ENCODE results near the gene DACH1.

The DACH1 gene

GRCh38 chr13:71864094-71864985 is 2.7 kb downstream of the DACH1 start:
- peaks cover 5% of the 10 kb centered on the region for H3K4me1 Mint-ChIP-seq
- H3K27ac Mint-ChIP-seq (ENCODE audit: low read depth) = no peak overlapping the region
- H3K4me3 Mint-ChIP-seq = peak overlapping the region; percentile 72
- peak; percentile 42 for ATAC-seq (replicated peaks; ENCODE audit: extremely low read depth, poor library complexity, severe bottlenecking)
- H3K27me3 Mint-ChIP-seq = peaks cover 39% of the 10 kb centered on the region
- peaks cover 5% of the 10 kb centered on the region for H3K9me3 Mint-ChIP-seq
- no peak for DNase-seq (ENCODE audit: low spot score in 2 of 2)
- peaks cover 3% of the 10 kb centered on the region for H3K36me3 Mint-ChIP-seq (ENCODE audit: insufficient read depth)

DNA sequence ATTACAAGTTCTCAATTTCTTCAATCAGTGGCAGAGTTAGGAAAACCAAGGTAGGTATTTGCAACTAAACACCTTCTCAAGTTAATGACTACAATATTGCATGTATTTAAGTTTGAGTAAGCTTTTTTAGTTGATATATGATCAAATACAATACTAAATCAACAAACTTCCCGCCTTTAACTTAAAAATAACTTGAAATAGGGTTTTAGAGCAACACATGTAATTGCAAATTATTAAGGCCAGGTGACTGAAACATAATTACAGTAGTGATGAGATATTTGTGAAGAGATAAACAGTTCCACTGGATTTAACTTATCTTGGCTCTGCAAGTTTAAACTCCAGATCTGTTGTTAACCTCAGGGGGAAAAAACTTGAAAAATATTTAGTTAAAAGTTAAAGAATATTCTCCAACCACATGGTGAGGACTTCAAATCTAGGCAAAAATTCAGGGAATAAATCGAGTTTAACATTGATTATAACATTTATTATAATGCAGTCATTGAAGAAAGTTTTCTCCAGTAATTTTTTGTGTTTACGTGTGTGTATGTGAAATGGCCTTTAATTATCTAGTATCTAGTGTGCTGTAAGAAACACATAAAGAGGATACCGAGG is 3.6 kb downstream of the DACH1 start:
- peaks cover 12% of the 10 kb centered on the region for H3K9me3 Mint-ChIP-seq
- H3K27me3 Mint-ChIP-seq = peaks cover 35% of the 10 kb centered on the region
- DNase-seq (ENCODE audit: low spot score in 2 of 2) = no peak
- no peak for ATAC-seq (replicated peaks; ENCODE audit: extremely low read depth, poor library complexity, severe bottlenecking)
- H3K27ac Mint-ChIP-seq (ENCODE audit: low read depth) = no peak overlapping the region
- peaks cover 5% of the 10 kb centered on the region for H3K4me1 Mint-ChIP-seq
- peaks cover 3% of the 10 kb centered on the region for H3K36me3 Mint-ChIP-seq (ENCODE audit: insufficient read depth)
- H3K4me3 Mint-ChIP-seq = no peak overlapping the region

GRCh38 chr13:71862459-71862943 is 4.5 kb downstream of the DACH1 start:
- no peak for DNase-seq (ENCODE audit: low spot score in 2 of 2)
- Mint-ChIP-seq H3K36me3 (ENCODE audit: insufficient read depth) (peaks cover 3% of the 10 kb centered on the region), H3K4me1 (peaks cover 5% of the 10 kb centered on the region), H3K27me3 (peaks cover 34% of the 10 kb centered on the region), H3K9me3 (peaks cover 12% of the 10 kb centered on the region), H3K27ac (ENCODE audit: low read depth) (no peak overlapping the region), H3K4me3 (no peak overlapping the region)
- no peak for ATAC-seq (replicated peaks; ENCODE audit: extremely low read depth, poor library complexity, severe bottlenecking)

GRCh38 chr13:71861769-71862458 is 5.1 kb downstream of the DACH1 start:
- Mint-ChIP-seq H3K36me3 (ENCODE audit: insufficient read depth) (peaks cover 2% of the 10 kb centered on the region), H3K9me3 (peaks cover 12% of the 10 kb centered on the region), H3K27ac (ENCODE audit: low read depth) (no peak overlapping the region), H3K27me3 (peaks cover 28% of the 10 kb centered on the region), H3K4me1 (peaks cover 5% of the 10 kb centered on the region), H3K4me3 (no peak overlapping the region)
- ATAC-seq (replicated peaks; ENCODE audit: extremely low read depth, poor library complexity, severe bottlenecking) (no peak), DNase-seq (ENCODE audit: low spot score in 2 of 2) (no peak)

GRCh38 chr13:71860547-71861138 is 6.4 kb downstream of the DACH1 start:
- Mint-ChIP-seq H3K4me1 (peaks cover 5% of the 10 kb centered on the region), H3K9me3 (peaks cover 12% of the 10 kb centered on the region), H3K4me3 (no peak overlapping the region), H3K27ac (ENCODE audit: low read depth) (no peak overlapping the region), H3K36me3 (ENCODE audit: insufficient read depth) (peaks cover 2% of the 10 kb centered on the region), H3K27me3 (peaks cover 21% of the 10 kb centered on the region)
- ATAC-seq (replicated peaks; ENCODE audit: extremely low read depth, poor library complexity, severe bottlenecking) (no peak), DNase-seq (ENCODE audit: low spot score in 2 of 2) (no peak)

DNA sequence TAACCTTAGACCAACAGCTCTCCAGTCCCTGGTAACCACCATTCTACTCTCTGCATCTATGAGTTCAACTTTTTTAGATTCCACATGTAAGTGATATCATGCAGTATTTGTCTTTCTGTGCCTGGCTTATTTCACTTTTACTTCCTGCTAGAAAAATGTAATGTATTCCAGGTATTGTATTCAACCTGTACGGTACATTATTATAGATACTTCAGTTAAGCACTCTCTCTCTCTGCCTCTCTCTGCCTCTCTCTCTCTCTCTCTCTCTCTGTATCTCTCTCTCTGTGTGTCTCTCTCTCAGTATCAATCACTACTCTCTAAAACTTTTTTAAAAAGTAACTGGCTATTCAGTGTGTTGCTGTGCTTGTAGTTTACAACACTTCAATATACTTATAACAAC is 8.4 kb downstream of the DACH1 start:
- Mint-ChIP-seq H3K4me1 (no peaks in the 10 kb centered on the region), H3K27me3 (peaks cover 5% of the 10 kb centered on the region), H3K36me3 (ENCODE audit: insufficient read depth) (peaks cover 2% of the 10 kb centered on the region), H3K27ac (ENCODE audit: low read depth) (no peak overlapping the region), H3K9me3 (peaks cover 12% of the 10 kb centered on the region), H3K4me3 (no peak overlapping the region)
- DNase-seq (ENCODE audit: low spot score in 2 of 2) = no peak
- ATAC-seq (replicated peaks; ENCODE audit: extremely low read depth, poor library complexity, severe bottlenecking) = no peak

GRCh38 chr13:71856548-71857043 is 10.4 kb downstream of the DACH1 start:
- DNase-seq (ENCODE audit: low spot score in 2 of 2) (no peak), ATAC-seq (replicated peaks; ENCODE audit: extremely low read depth, poor library complexity, severe bottlenecking) (no peak)
- H3K9me3 Mint-ChIP-seq = peaks cover 12% of the 10 kb centered on the region
- H3K4me1 Mint-ChIP-seq = no peaks in the 10 kb centered on the region
- H3K4me3 Mint-ChIP-seq = no peak overlapping the region
- H3K36me3 Mint-ChIP-seq (ENCODE audit: insufficient read depth) = peaks cover 2% of the 10 kb centered on the region
- no peak overlapping the region for H3K27ac Mint-ChIP-seq (ENCODE audit: low read depth)
- no peaks in the 10 kb centered on the region for H3K27me3 Mint-ChIP-seq

DNA sequence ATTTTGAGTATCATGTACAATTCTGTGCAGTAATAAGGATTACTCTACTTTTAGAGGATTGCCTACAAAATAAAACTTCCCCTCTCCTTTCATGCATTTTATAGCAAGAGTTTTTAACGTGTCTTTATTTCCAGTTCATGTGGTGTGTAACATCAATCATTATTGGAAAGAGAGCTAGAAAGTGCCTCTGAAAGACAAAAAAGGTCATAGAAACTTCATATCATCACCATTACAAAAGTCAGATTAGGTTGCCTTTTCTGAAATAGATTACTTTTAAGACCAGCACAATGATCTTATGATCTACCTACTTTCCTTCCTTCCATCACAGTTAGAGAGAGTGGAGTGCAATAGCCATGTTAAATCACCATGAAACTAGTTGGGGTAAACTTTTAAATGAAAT is 12.6 kb downstream of the DACH1 start:
- H3K27ac Mint-ChIP-seq (ENCODE audit: low read depth) = no peak overlapping the region
- H3K36me3 Mint-ChIP-seq (ENCODE audit: insufficient read depth) = no peaks in the 10 kb centered on the region
- H3K27me3 Mint-ChIP-seq = no peaks in the 10 kb centered on the region
- H3K4me3 Mint-ChIP-seq = no peak overlapping the region
- H3K9me3 Mint-ChIP-seq = peaks cover 7% of the 10 kb centered on the region
- DNase-seq (ENCODE audit: low spot score in 2 of 2) (no peak), ATAC-seq (replicated peaks; ENCODE audit: extremely low read depth, poor library complexity, severe bottlenecking) (no peak)
- no peaks in the 10 kb centered on the region for H3K4me1 Mint-ChIP-seq

DNA sequence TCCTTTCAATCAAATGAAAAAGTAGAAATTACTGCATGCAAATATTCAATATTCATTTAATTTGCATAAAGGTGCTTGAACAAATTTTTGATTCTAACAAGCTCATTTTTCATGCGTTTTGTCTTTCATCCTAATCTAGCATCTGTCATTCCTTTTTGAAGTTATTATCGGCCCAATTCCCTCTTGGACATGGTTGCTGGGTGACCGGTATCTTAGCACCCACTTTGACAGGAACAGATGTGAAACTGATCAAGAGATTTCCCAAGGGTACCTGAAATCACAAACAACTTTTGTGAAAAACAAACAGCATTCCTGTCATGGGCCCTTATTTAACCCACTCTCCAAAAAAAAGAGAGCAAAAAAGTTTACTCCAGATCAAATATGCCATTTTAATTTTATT is 13.3 kb downstream of the DACH1 start:
- Mint-ChIP-seq H3K9me3 (peaks cover 4% of the 10 kb centered on the region), H3K36me3 (ENCODE audit: insufficient read depth) (no peaks in the 10 kb centered on the region), H3K27me3 (no peaks in the 10 kb centered on the region), H3K27ac (ENCODE audit: low read depth) (no peak overlapping the region), H3K4me3 (no peak overlapping the region), H3K4me1 (no peaks in the 10 kb centered on the region)
- ATAC-seq (replicated peaks; ENCODE audit: extremely low read depth, poor library complexity, severe bottlenecking) = no peak
- DNase-seq (ENCODE audit: low spot score in 2 of 2) = no peak

- Mint-ChIP-seq H3K27me3 (no peaks in the 10 kb centered on the region), H3K4me1 (no peaks in the 10 kb centered on the region)
- no peak for ATAC-seq (replicated peaks; ENCODE audit: extremely low read depth, poor library complexity, severe bottlenecking)
Measured at GRCh38 chr13:71852736-71853135, 14.3 kb downstream of the DACH1 start.

DNA sequence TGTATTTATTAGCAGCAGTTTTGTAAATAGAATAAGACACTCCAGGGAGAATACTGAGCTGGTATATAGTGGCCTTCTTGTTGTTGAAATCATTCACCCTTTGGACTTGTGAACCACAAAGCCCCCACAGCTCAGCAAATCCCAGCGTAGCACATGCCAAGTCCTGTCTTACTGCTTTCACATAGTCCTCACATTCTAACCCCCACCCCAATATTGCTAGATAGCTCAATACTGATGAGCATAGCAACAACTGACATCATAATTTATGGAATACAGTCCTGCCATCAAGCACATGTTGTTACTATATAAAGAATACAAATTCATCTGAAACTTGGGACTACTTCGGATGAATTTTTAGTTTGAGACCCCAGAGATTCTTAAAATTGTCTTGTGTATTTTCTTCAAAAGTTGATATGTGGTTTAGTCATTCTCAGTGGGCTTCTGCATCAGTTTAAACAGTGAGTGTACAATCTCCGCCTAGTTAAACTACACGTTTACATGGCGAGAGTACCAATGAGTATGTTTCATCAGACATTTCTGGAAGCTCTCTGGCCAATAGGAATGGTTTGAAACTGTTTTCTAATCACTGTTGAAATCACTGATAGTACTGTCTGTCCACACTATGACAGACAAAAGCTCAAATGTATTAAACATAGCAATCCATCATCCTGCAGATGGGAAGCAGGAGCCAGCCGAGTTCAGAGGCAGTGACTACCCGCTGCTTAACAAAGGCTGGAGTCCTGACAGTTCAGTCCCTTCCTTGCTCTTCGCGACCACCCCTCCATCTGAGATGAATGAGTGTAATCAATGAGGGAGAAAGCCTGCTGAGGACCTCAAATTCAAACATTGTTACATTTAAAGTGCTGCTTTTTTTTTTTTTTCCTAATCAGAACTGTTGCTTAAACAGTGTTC is 15.2 kb downstream of the DACH1 start:
- no peak for DNase-seq (ENCODE audit: low spot score in 2 of 2)
- Mint-ChIP-seq H3K27me3 (no peaks in the 10 kb centered on the region), H3K4me1 (no peaks in the 10 kb centered on the region)

More at GRCh38 chr13:71852736-71853135, 14.3 kb downstream of the DACH1 start:
- Mint-ChIP-seq H3K4me3 (no peak overlapping the region), H3K36me3 (ENCODE audit: insufficient read depth) (no peaks in the 10 kb centered on the region), H3K9me3 (no peaks in the 10 kb centered on the region), H3K27ac (ENCODE audit: low read depth) (no peak overlapping the region)
- no peak for DNase-seq (ENCODE audit: low spot score in 2 of 2)

More for the DNA sequence above, 15.2 kb downstream of the DACH1 start:
- no peak overlapping the region for H3K4me3 Mint-ChIP-seq
- H3K9me3 Mint-ChIP-seq = no peaks in the 10 kb centered on the region
- no peaks in the 10 kb centered on the region for H3K36me3 Mint-ChIP-seq (ENCODE audit: insufficient read depth)
- no peak for ATAC-seq (replicated peaks; ENCODE audit: extremely low read depth, poor library complexity, severe bottlenecking)
- H3K27ac Mint-ChIP-seq (ENCODE audit: low read depth) = no peak overlapping the region
